HCT116 (cell line): ENCODE results near the gene MAJIN.

Source experiments
- CTCF ChIP-seq, 3 experiments: fragments of 200-600 bp in 1 of 3; sonication (generic) in 1 of 3; IDR thresholded peaks in 2 of 3; conservative IDR thresholded peaks in 1 of 3; 2 replicates each; pipeline ENCODE4 v1.5.1; 2012 to 2017; ENCODE audit warnings: low read depth in 2 of 3, low read length in 2 of 3, antibody characterized with exemption in 1 of 3, borderline replicate concordance in 1 of 3, control low read depth in 1 of 3, mild to moderate bottlenecking in 1 of 3, mixed read lengths in 1 of 3, mixed run types in 1 of 3, moderate library complexity in 1 of 3; ENCODE audit not compliant: insufficient read depth in 1 of 3
- POLR2A ChIP-seq: IDR thresholded peaks from 2 replicates; pipeline ENCODE4 v1.7.0; 2011; ENCODE audit warnings: borderline replicate concordance; ENCODE audit not compliant: insufficient read depth, insufficient read length; ENCODE audit errors: extremely low read depth
- POLR2AphosphoS5 ChIP-seq: IDR thresholded peaks from 2 replicates; pipeline ENCODE4 v1.6.1; 2011; ENCODE audit warnings: mild to moderate bottlenecking, low read depth, low read length, moderate library complexity
- SIN3A ChIP-seq: IDR thresholded peaks from 2 replicates; pipeline ENCODE4 v1.6.1; 2012; ENCODE audit warnings: low read depth
- SP1 ChIP-seq: IDR thresholded peaks from 2 replicates; pipeline ENCODE4 v1.6.1; 2012; ENCODE audit warnings: low read depth
- SRF ChIP-seq: IDR thresholded peaks from 2 replicates; pipeline ENCODE4 v1.6.1; 2012; ENCODE audit warnings: low read depth
- YY1 ChIP-seq: IDR thresholded peaks from 2 replicates; pipeline ENCODE4 v1.6.1; 2011; ENCODE audit warnings: low read length, low read depth, moderate library complexity, mild to moderate bottlenecking; ENCODE audit not compliant: insufficient replicate concordance; ENCODE audit errors: extremely low read depth
- ZNF274 ChIP-seq: fragments of 200-500 bp; sonication (Bioruptor generic); IDR thresholded peaks from 2 replicates; pipeline ENCODE4 v1.6.1; 2014; ENCODE audit warnings: mild to moderate bottlenecking, low read depth, low read length, inconsistent platforms

- TF ChIP-seq POLR2AphosphoS5 (no peak), CTCF (IDR thresholded peaks at IDR 0.05 in 2 of 3, conservative IDR thresholded peaks at IDR 0.05 in 1 of 3; ENCODE audit: borderline replicate concordance in 1 of 3, insufficient read depth in 1 of 3, low read depth in 2 of 3, low read length in 2 of 3) (no peak), ZNF274 (no peak), YY1 (no peak), POLR2A (no peak), SRF (no peak), SP1 (no peak), SIN3A (no peak)
These were observed 37.8 kb downstream of the MAJIN start for GRCh38 chr11:64933935-64934681.
